HG02938 (cell line): Measurements from ENCODE around the gene FASLG.

Source experiments
- ATAC-seq: cut with Tn5 transposase; IDR thresholded peaks from one replicate; pipeline ENCODE4 v1.9.1; 2021; ENCODE audit warnings: mild to moderate bottlenecking, moderate library complexity; ENCODE audit not compliant: unreplicated experiment

Gene FASLG

GRCh38 chr1:172642970-172643369 lies 15.9 kb upstream of the FASLG start:
- ATAC-seq = no peak

GRCh38 chr1:172646653-172647052 lies 12.2 kb upstream of the FASLG start:
- no peak for ATAC-seq

- no peak for ATAC-seq
These were observed 11.8 kb upstream of the FASLG start for GRCh38 chr1:172647110-172647564.

GRCh38 chr1:172647987-172648386 lies 10.9 kb upstream of the FASLG start:
- ATAC-seq = no peak

GRCh38 chr1:172650474-172651193 lies 8.3 kb upstream of the FASLG start:
- no peak for ATAC-seq

- no peak for ATAC-seq
These were observed 5.7 kb upstream of the FASLG start for GRCh38 chr1:172653015-172653709.

GRCh38 chr1:172654535-172654934 lies 4.4 kb upstream of the FASLG start:
- ATAC-seq = no peak

- ATAC-seq = no peak
These were observed 2.3 kb upstream of the FASLG start for GRCh38 chr1:172656576-172656975.

- ATAC-seq = no peak
These were observed 1.3 kb upstream of the FASLG start for GRCh38 chr1:172657586-172657985.

- ATAC-seq = no peak
These were observed 2.2 kb downstream of the FASLG start for GRCh38 chr1:172661107-172661506.

- ATAC-seq = no peak
These were observed 3.7 kb downstream of the FASLG start for GRCh38 chr1:172662464-172663109.

- no peak for ATAC-seq
These were observed 4.8 kb downstream of the FASLG start for GRCh38 chr1:172663732-172664131.

- ATAC-seq = no peak
These were observed 9.2 kb downstream of the FASLG start for GRCh38 chr1:172668097-172668496.

GRCh38 chr1:172669011-172669410 lies 10.1 kb downstream of the FASLG start:
- no peak for ATAC-seq

GRCh38 chr1:172670316-172670715 lies 11.4 kb downstream of the FASLG start:
- ATAC-seq = no peak

- ATAC-seq = no peak
These were observed 11.9 kb downstream of the FASLG start for GRCh38 chr1:172670791-172671190.

- ATAC-seq = no peak
These were observed 12.7 kb downstream of the FASLG start for GRCh38 chr1:172671591-172671990.

- no peak for ATAC-seq
These were observed 13.8 kb downstream of the FASLG start for GRCh38 chr1:172672720-172673119.

GRCh38 chr1:172673761-172674160 lies 14.9 kb downstream of the FASLG start:
- no peak for ATAC-seq

- ATAC-seq = no peak
These were observed 16.1 kb downstream of the FASLG start for GRCh38 chr1:172674831-172675613.
